Stimulated activated naive B cell treated with anti-CD40 and anti-IgM and Interleukin-4, amounts not matched to agents 10 μg/mL and 1 μg/mL and 100 μg/mL, for 72 hours (primary cell): Measurements from ENCODE around the gene ABCA7.
A peak's percentile ranks its signal among the peaks of the same experiment; 100 is the strongest.

Source experiments
- ATAC-seq, 2 donors: fragments of 150-1000 bp; cut with Tn5 transposase; replicated peaks; 2 replicates each; pipeline ENCODE4 v1.10.0; 2021; ENCODE audit warnings: moderate library complexity in 1 of 2
- DNase-seq: peaks from one replicate; pipeline ENCODE4 v3.0.0; 2021
- H3K27ac Mint-ChIP-seq: one replicate; pipeline ENCODE4 v1.8.0; 2022; ENCODE audit warnings: mild to moderate bottlenecking, mixed read lengths
- H3K27me3 Mint-ChIP-seq, 2 donors: one replicate each; pipeline ENCODE4 v1.8.0; 2022; ENCODE audit warnings: mixed read lengths in 2 of 2
- H3K36me3 Mint-ChIP-seq, 2 donors: one replicate each; pipeline ENCODE4 v1.8.0; 2022; ENCODE audit warnings: mixed read lengths in 2 of 2, mild to moderate bottlenecking in 1 of 2
- H3K4me1 Mint-ChIP-seq, 2 donors: one replicate each; pipeline ENCODE4 v1.8.0; 2022; ENCODE audit warnings: mixed read lengths in 2 of 2, mild to moderate bottlenecking in 1 of 2
- H3K4me3 Mint-ChIP-seq, 2 donors: one replicate each; pipeline ENCODE4 v1.8.0; 2022; ENCODE audit warnings: mild to moderate bottlenecking in 2 of 2, mixed read lengths in 2 of 2, moderate library complexity in 1 of 2
- H3K9me3 Mint-ChIP-seq, 2 donors: one replicate each; pipeline ENCODE4 v1.8.0; 2022; ENCODE audit warnings: mixed read lengths in 2 of 2, mild to moderate bottlenecking in 1 of 2

Gene ABCA7

GRCh38 chr19:1027650-1028061 lies 12.3 kb upstream of the ABCA7 start:
- Mint-ChIP-seq H3K4me3 (peak overlapping the region; percentile 96 to 97), H3K36me3 (peaks cover 23 to 31% of the 10 kb centered on the region in 2 donors), H3K9me3 (no peaks in the 10 kb centered on the region), H3K27ac (peak overlapping the region; percentile 59), H3K27me3 (no peaks in the 10 kb centered on the region), H3K4me1 (peaks cover 22 to 31% of the 10 kb centered on the region in 2 donors)
- ATAC-seq = peak; percentile 17
- DNase-seq = no peak

- Mint-ChIP-seq H3K27me3 (no peaks in the 10 kb centered on the region), H3K9me3 (peaks cover 0 to under 1% of the 10 kb centered on the region in 2 donors), H3K4me3 (peak overlapping the region; percentile 96 to 97), H3K36me3 (peaks cover 26 to 37% of the 10 kb centered on the region in 2 donors), H3K27ac (peak overlapping the region; percentile 59), H3K4me1 (peaks cover 22 to 34% of the 10 kb centered on the region in 2 donors)
- ATAC-seq (peak; percentile 50 to 60), DNase-seq (no peak)
Observed at GRCh38 chr19:1028062-1028926, 11.6 kb upstream of the ABCA7 start.

GRCh38 chr19:1032264-1032867 lies 7.5 kb upstream of the ABCA7 start:
- H3K4me3 Mint-ChIP-seq = no peak overlapping the region
- DNase-seq (no peak), ATAC-seq (no peak)
- peaks cover 43 to 61% of the 10 kb centered on the region in 2 donors for H3K36me3 Mint-ChIP-seq
- H3K9me3 Mint-ChIP-seq = peaks cover 2 to 6% of the 10 kb centered on the region in 2 donors
- peaks cover 32 to 55% of the 10 kb centered on the region in 2 donors for H3K4me1 Mint-ChIP-seq
- no peaks in the 10 kb centered on the region for H3K27me3 Mint-ChIP-seq
- H3K27ac Mint-ChIP-seq = no peak overlapping the region

- Mint-ChIP-seq H3K36me3 (peaks cover 54 to 62% of the 10 kb centered on the region in 2 donors), H3K27ac (peak overlapping the region; percentile 44), H3K4me1 (peaks cover 44 to 70% of the 10 kb centered on the region in 2 donors), H3K4me3 (no peak overlapping the region), H3K27me3 (no peaks in the 10 kb centered on the region), H3K9me3 (peaks cover 3 to 6% of the 10 kb centered on the region in 2 donors)
- no peak for DNase-seq
- ATAC-seq = no peak
Observed at GRCh38 chr19:1035998-1036621, 3.8 kb upstream of the ABCA7 start.

- Mint-ChIP-seq H3K9me3 (peaks cover 3 to 6% of the 10 kb centered on the region in 2 donors), H3K4me1 (peaks cover 43 to 74% of the 10 kb centered on the region in 2 donors), H3K4me3 (peak overlapping the region; percentile 65 to 84), H3K27me3 (no peaks in the 10 kb centered on the region), H3K36me3 (peaks cover 48 to 58% of the 10 kb centered on the region in 2 donors), H3K27ac (peak overlapping the region; percentile 99)
- DNase-seq (peak; percentile 42), ATAC-seq (peak; percentile 3 to 7)
Observed at GRCh38 chr19:1037621-1038064, 2.3 kb upstream of the ABCA7 start.

- Mint-ChIP-seq H3K27me3 (no peaks in the 10 kb centered on the region), H3K27ac (peak overlapping the region; percentile 99), H3K4me1 (peaks cover 40 to 70% of the 10 kb centered on the region in 2 donors), H3K9me3 (peaks cover 1 to 3% of the 10 kb centered on the region in 2 donors), H3K4me3 (peak overlapping the region; percentile 84 to 98), H3K36me3 (peaks cover 43 to 52% of the 10 kb centered on the region in 2 donors)
- no peak for DNase-seq
- ATAC-seq = no peak
Observed at GRCh38 chr19:1038978-1039645, 795 bp upstream of the ABCA7 start.

GRCh38 chr19:1040476-1041271 lies 767 bp downstream of the ABCA7 start:
- ATAC-seq (peak; percentile 60 to 62), DNase-seq (peak; percentile 92)
- H3K27me3 Mint-ChIP-seq = no peaks in the 10 kb centered on the region
- peaks cover 0 to 1% of the 10 kb centered on the region in 2 donors for H3K9me3 Mint-ChIP-seq
- H3K36me3 Mint-ChIP-seq = peaks cover 45 to 57% of the 10 kb centered on the region in 2 donors
- peak overlapping the region; percentile 99 for H3K27ac Mint-ChIP-seq
- H3K4me1 Mint-ChIP-seq = peaks cover 36 to 63% of the 10 kb centered on the region in 2 donors
- peak overlapping the region; percentile 84 to 98 for H3K4me3 Mint-ChIP-seq

GRCh38 chr19:1041272-1041834 lies 1.4 kb downstream of the ABCA7 start:
- H3K4me1 Mint-ChIP-seq = peaks cover 31 to 56% of the 10 kb centered on the region in 2 donors
- DNase-seq (no peak), ATAC-seq (no peak)
- H3K4me3 Mint-ChIP-seq = peak overlapping the region; percentile 84 to 98
- peaks cover 44 to 50% of the 10 kb centered on the region in 2 donors for H3K36me3 Mint-ChIP-seq
- no peaks in the 10 kb centered on the region for H3K27me3 Mint-ChIP-seq
- H3K9me3 Mint-ChIP-seq = peaks cover 0 to 1% of the 10 kb centered on the region in 2 donors
- H3K27ac Mint-ChIP-seq = no peak overlapping the region

- no peaks in the 10 kb centered on the region for H3K27me3 Mint-ChIP-seq
- peak overlapping the region; percentile 59 for H3K27ac Mint-ChIP-seq
- H3K36me3 Mint-ChIP-seq = peaks cover 41 to 43% of the 10 kb centered on the region in 2 donors
- ATAC-seq = no peak
- peaks cover 0 to 1% of the 10 kb centered on the region in 2 donors for H3K9me3 Mint-ChIP-seq
- no peak for DNase-seq
- peaks cover 29 to 49% of the 10 kb centered on the region in 2 donors for H3K4me1 Mint-ChIP-seq
- peak overlapping the region in 1 of 2 donors; percentile 56 for H3K4me3 Mint-ChIP-seq
Observed at GRCh38 chr19:1041835-1042685, 2.2 kb downstream of the ABCA7 start.

- H3K4me3 Mint-ChIP-seq = peak overlapping the region in 1 of 2 donors; percentile 56
- no peak for DNase-seq
- no peaks in the 10 kb centered on the region for H3K9me3 Mint-ChIP-seq
- H3K36me3 Mint-ChIP-seq = peaks cover 34 to 37% of the 10 kb centered on the region in 2 donors
- peaks cover 24 to 41% of the 10 kb centered on the region in 2 donors for H3K4me1 Mint-ChIP-seq
- peak overlapping the region; percentile 59 for H3K27ac Mint-ChIP-seq
- no peaks in the 10 kb centered on the region for H3K27me3 Mint-ChIP-seq
- no peak for ATAC-seq
Observed at GRCh38 chr19:1042689-1043511, 3.0 kb downstream of the ABCA7 start.

GRCh38 chr19:1045247-1045603 lies 5.3 kb downstream of the ABCA7 start:
- ATAC-seq (peak; percentile 54 to 63), DNase-seq (no peak)
- H3K36me3 Mint-ChIP-seq = peaks cover 20 to 24% of the 10 kb centered on the region in 2 donors
- H3K4me3 Mint-ChIP-seq = no peak overlapping the region
- H3K27me3 Mint-ChIP-seq = no peaks in the 10 kb centered on the region
- peaks cover 5 to 18% of the 10 kb centered on the region in 2 donors for H3K4me1 Mint-ChIP-seq
- H3K9me3 Mint-ChIP-seq = no peaks in the 10 kb centered on the region
- no peak overlapping the region for H3K27ac Mint-ChIP-seq
